ENCODE measurements around the gene RNU1-4.
"Not testable (repeated sequence)": the region's sequence is repeated elsewhere in the genome, so short reads cannot be mapped to it uniquely, and the experiment has no call there.

RNU1-4 gene

GRCh38 chr1:16772275-16773204 is 32.2 kb downstream of the RNU1-4 start:
- not testable (repeated sequence) for DNase-seq

- DNase-seq = not testable (repeated sequence)
Observed at GRCh38 chr1:16773205-16773596, 32.9 kb downstream of the RNU1-4 start.

GRCh38 chr1:16773723-16774122 is 33.4 kb downstream of the RNU1-4 start:
- not testable (repeated sequence) for DNase-seq

GRCh38 chr1:16774773-16775172 is 34.5 kb downstream of the RNU1-4 start:
- not testable (repeated sequence) for DNase-seq

- DNase-seq = not testable (repeated sequence)
Observed at GRCh38 chr1:16775290-16775689, 35.0 kb downstream of the RNU1-4 start.

- DNase-seq = not testable (repeated sequence)
Observed at GRCh38 chr1:16776248-16776647, 35.9 kb downstream of the RNU1-4 start.

GRCh38 chr1:16776835-16777234 is 36.5 kb downstream of the RNU1-4 start:
- not testable (repeated sequence) for DNase-seq

- DNase-seq = not testable (repeated sequence)
Observed at GRCh38 chr1:16777821-16778220, 37.5 kb downstream of the RNU1-4 start.

- not testable (repeated sequence) for DNase-seq
Observed at GRCh38 chr1:16779525-16779924, 39.2 kb downstream of the RNU1-4 start.

GRCh38 chr1:16781033-16781432 is 40.7 kb downstream of the RNU1-4 start:
- DNase-seq = not testable (repeated sequence)

GRCh38 chr1:16781625-16782024 is 41.3 kb downstream of the RNU1-4 start:
- not testable (repeated sequence) for DNase-seq

- not testable (repeated sequence) for DNase-seq
Observed at GRCh38 chr1:16784955-16785354, 44.6 kb downstream of the RNU1-4 start.

- DNase-seq = not testable (repeated sequence)
Observed at GRCh38 chr1:16786362-16786761, 46.0 kb downstream of the RNU1-4 start.

- not testable (repeated sequence) for DNase-seq
Observed at GRCh38 chr1:16787175-16787574, 46.9 kb downstream of the RNU1-4 start.

- DNase-seq = not testable (repeated sequence)
Observed at GRCh38 chr1:16787711-16788110, 47.4 kb downstream of the RNU1-4 start.
